ENCODE measurements around the gene OR5AK2. TPM values are rescaled to one million over a fixed set of nuclear protein-coding genes. Genes with fewer than 3 reads are reported as not detected.

OR5AK2 gene
- total and polyA plus RNA-seq, 9 of the 15 experiments (the other 6 are each of a cell fraction or from before 2014, with no cell fraction given), result not detected

DNA sequence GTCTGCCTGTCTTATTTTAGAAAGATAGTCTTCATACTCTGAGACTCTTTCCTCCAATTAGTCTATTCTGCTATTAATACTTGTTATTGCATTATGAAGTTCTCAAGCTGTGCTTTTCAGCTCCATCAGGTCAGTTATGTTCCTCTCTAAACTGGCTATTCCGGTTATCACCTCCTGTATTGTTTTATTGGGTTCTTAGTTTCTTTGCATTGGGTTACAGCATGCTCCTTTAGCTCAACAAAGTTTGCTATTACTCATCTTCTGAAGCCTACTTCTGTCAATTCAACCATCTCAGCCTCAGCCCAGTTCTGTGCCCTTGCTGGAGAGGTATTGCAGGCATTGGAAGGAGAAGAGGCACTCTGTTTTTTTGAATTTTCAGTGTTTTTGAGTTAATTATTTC lies 21.0 kb upstream of the OR5AK2 start (continued):
- TF ChIP-seq, protein P1, sequence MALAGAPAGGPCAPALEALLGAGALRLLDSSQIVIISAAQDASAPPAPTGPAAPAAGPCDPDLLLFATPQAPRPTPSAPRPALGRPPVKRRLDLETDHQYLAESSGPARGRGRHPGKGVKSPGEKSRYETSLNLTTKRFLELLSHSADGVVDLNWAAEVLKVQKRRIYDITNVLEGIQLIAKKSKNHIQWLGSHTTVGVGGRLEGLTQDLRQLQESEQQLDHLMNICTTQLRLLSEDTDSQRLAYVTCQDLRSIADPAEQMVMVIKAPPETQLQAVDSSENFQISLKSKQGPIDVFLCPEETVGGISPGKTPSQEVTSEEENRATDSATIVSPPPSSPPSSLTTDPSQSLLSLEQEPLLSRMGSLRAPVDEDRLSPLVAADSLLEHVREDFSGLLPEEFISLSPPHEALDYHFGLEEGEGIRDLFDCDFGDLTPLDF (CRISPR knock-in tag; IDR thresholded peaks at IDR 0.05), result no peak
- TF ChIP-seq XRCC4 (IDR thresholded peaks at IDR 0.05; ENCODE audit: extremely low read depth, insufficient read depth, insufficient read length), result no peak

DNA sequence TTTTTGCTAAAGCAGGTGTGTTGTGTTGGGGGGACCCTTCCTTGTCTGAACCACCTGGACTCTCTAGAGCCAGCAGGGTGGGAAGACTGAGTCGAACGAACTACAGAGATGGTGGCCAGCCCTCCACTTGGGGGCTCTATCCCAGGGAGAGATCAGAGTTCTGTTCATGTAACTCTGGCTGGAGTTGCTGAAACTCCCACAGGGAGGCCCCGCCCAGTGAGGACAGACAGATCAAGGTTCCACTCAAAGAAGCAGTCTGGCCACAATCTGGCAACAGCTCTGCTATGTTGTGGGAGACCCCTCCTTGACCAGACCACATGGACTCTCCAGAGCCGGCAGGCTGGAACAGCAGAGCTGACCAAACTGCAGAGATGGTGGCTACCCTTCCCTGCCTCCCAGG lies 20.2 kb upstream of the OR5AK2 start:
- H3K9me3 ChIP-seq (replicated peaks; ENCODE audit: control insufficient read depth, insufficient read depth, low read depth, low read length), result no peaks in the 10 kb centered on the region
- in situ Hi-C loops (cut with MboI), result no loop called here
- no peak overlapping the region for H2AFZ ChIP-seq (ENCODE audit: low read depth, low read length)
- H3K4me3 ChIP-seq, result no peak overlapping the region
- H3K79me2 ChIP-seq (ENCODE audit: control insufficient read depth, insufficient read depth, low read length), result no peaks in the 10 kb centered on the region
- H3K36me3 ChIP-seq (ENCODE audit: control insufficient read depth, insufficient read depth, low read length), result no peaks in the 10 kb centered on the region
- no peaks in the 10 kb centered on the region for H3K9me1 ChIP-seq (ENCODE audit: control insufficient read depth, insufficient read depth, low read length)
- FAIRE-seq (no peak), ATAC-seq (no peak), DNase-seq (ENCODE audit: extremely low read depth in 1 of 4, low spot score in 3 of 4) (no peak)
- TF ChIP-seq RBM17 (IDR thresholded peaks at IDR 0.05; ENCODE audit: borderline replicate concordance, low read depth, low read length) (no peak), KDM2B (CRISPR knock-in tag; IDR thresholded peaks at IDR 0.05) (no peak), SMAD1 (IDR thresholded peaks at IDR 0.05; ENCODE audit: low read depth, low read length, partially characterized antibody) (no peak), BCOR (IDR thresholded peaks at IDR 0.05) (no peak), ZNF140 (CRISPR knock-in tag; IDR thresholded peaks at IDR 0.05) (no peak), STAG1 (CRISPR knock-in tag; IDR thresholded peaks at IDR 0.05; ENCODE audit: borderline replicate concordance) (no peak), NCOA1 (IDR thresholded peaks at IDR 0.05; ENCODE audit: low read depth) (no peak), ZNF507 (tag; conservative IDR thresholded peaks at IDR 0.05) (no peak), ZNF282 (CRISPR knock-in tag; IDR thresholded peaks at IDR 0.05) (no peak), ZNF311 (CRISPR knock-in tag; IDR thresholded peaks at IDR 0.05) (no peak), PHB (CRISPR knock-in tag; IDR thresholded peaks at IDR 0.05) (no peak)
- TF ChIP-seq, protein P2, sequence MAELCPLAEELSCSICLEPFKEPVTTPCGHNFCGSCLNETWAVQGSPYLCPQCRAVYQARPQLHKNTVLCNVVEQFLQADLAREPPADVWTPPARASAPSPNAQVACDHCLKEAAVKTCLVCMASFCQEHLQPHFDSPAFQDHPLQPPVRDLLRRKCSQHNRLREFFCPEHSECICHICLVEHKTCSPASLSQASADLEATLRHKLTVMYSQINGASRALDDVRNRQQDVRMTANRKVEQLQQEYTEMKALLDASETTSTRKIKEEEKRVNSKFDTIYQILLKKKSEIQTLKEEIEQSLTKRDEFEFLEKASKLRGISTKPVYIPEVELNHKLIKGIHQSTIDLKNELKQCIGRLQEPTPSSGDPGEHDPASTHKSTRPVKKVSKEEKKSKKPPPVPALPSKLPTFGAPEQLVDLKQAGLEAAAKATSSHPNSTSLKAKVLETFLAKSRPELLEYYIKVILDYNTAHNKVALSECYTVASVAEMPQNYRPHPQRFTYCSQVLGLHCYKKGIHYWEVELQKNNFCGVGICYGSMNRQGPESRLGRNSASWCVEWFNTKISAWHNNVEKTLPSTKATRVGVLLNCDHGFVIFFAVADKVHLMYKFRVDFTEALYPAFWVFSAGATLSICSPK (IDR thresholded peaks at IDR 0.05; ENCODE audit: borderline replicate concordance), result no peak
- no peaks in the 10 kb centered on the region for H3K27me3 ChIP-seq (ENCODE audit: control insufficient read depth in 2 of 2, insufficient read depth in 2 of 2, low read length in 2 of 2)
- ChIA-PET CTCF (ENCODE audit: low intra/inter-chr PET ratio) (no interaction called here), POLR2A (no interaction called here)
- intact Hi-C loops (cut with micrococcal nuclease), result no loop called here
- no peak overlapping the region for H3K27ac ChIP-seq (ENCODE audit: extremely low read depth, low read depth, low read length)
- H3K9ac ChIP-seq (ENCODE audit: insufficient read depth in 1 of 2, low read depth in 2 of 2, low read length in 2 of 2), result no peak overlapping the region
- H3K4me1 ChIP-seq (replicated peaks in 1 of 2; ENCODE audit: control insufficient read depth in 2 of 2, insufficient read depth in 2 of 2, low read length in 2 of 2), result no peaks in the 10 kb centered on the region
- 0% methylated on average over 4 of the region's 4 CpGs for WGBS (ENCODE audit: insufficient coverage, low coverage, missing lambda C conversion rate)
- no TSS peak for BruUV-seq (replicated peaks)
- H4K20me1 ChIP-seq (replicated peaks; ENCODE audit: control insufficient read depth, insufficient read depth, low read length), result no peaks in the 10 kb centered on the region
- no peak overlapping the region for H3K4me2 ChIP-seq (ENCODE audit: insufficient read depth, low read length)
